K562 (cell line): ENCODE measurements around the gene ABCC5.

Experiments used
- ATF4 ChIP-seq: fragments of 450-650 bp; formaldehyde crosslinking; IDR thresholded peaks from 2 replicates; pipeline ENCODE4 v1.4.0; 2022; ENCODE audit warnings: mild to moderate bottlenecking, moderate library complexity
- CBFA2T2 ChIP-seq: fragments of 450-650 bp; conservative IDR thresholded peaks from 2 replicates; pipeline ENCODE4 v1.6.1; 2017; ENCODE audit warnings: mild to moderate bottlenecking
- EGR1 ChIP-seq: fragments of 450-650 bp; conservative IDR thresholded peaks from 2 replicates; pipeline ENCODE4 v1.6.1; 2017; ENCODE audit warnings: mild to moderate bottlenecking
- EP300 ChIP-seq: IDR thresholded peaks from 2 replicates; pipeline ENCODE4 v1.6.1; 2012; ENCODE audit warnings: low read length, improper control_type of control experiment
- MXI1 ChIP-seq: IDR thresholded peaks from 2 replicates; pipeline ENCODE4 v1.6.1; 2011; ENCODE audit warnings: low read depth, mild to moderate bottlenecking, improper control_type of control experiment, low read length
- PRDM10 ChIP-seq: fragments of 450-650 bp; IDR thresholded peaks from 2 replicates; pipeline ENCODE4 v1.6.1; 2018; ENCODE audit not compliant: partially characterized antibody
- RCOR1 ChIP-seq, 2 experiments: IDR thresholded peaks; 2 replicates each; pipeline ENCODE4 v1.6.1; 2012; ENCODE audit warnings: low read depth in 2 of 2, low read length in 2 of 2, borderline replicate concordance in 1 of 2, improper control_type of control experiment in 1 of 2
- SRSF7 ChIP-seq: fragments of 200-400 bp; formaldehyde crosslinking; optimal IDR thresholded peaks from 2 replicates; pipeline ENCODE3; 2017; ENCODE audit warnings: mild to moderate bottlenecking, low read depth, low read length
- YY1 ChIP-seq, 3 experiments: IDR thresholded peaks; 2 replicates each; pipeline ENCODE4 v1.6.1; 2011; ENCODE audit warnings: low read length in 2 of 3, mild to moderate bottlenecking in 2 of 3, moderate library complexity in 2 of 3, borderline replicate concordance in 1 of 3, control low read depth in 1 of 3, low read depth in 1 of 3; ENCODE audit not compliant: insufficient read depth in 3 of 3, insufficient replicate concordance in 2 of 3, control insufficient read depth in 1 of 3, insufficient read length in 1 of 3; ENCODE audit errors: extremely low read depth in 1 of 3
- ZNF274 ChIP-seq: IDR thresholded peaks from 2 replicates; pipeline ENCODE4 v1.6.1; 2011; ENCODE audit warnings: low read depth, mild to moderate bottlenecking, low read length, moderate library complexity, borderline replicate concordance
- ZNF311 ChIP-seq: fragments of 250-450 bp; sonication (Bioruptor Pico); IDR thresholded peaks from 2 replicates; pipeline ENCODE4 v1.4.0; 2020; ENCODE audit warnings: mild to moderate bottlenecking, moderate library complexity
- ZNF561 ChIP-seq: fragments of 450-650 bp; formaldehyde crosslinking; conservative IDR thresholded peaks from 2 replicates; pipeline ENCODE4 v1.4.0; 2020; ENCODE audit warnings: mild to moderate bottlenecking, moderate library complexity
- ZNF717 ChIP-seq: fragments of 250-450 bp; sonication (Bioruptor Pico); IDR thresholded peaks from 2 replicates; pipeline ENCODE4 v1.5.0; 2021
- ZNF778 ChIP-seq: fragments of 450-650 bp; formaldehyde crosslinking; IDR thresholded peaks from 2 replicates; pipeline ENCODE4 v1.4.0; 2020; ENCODE audit warnings: mild to moderate bottlenecking, moderate library complexity

GRCh38 chr3:183884097-183884426 is 133.6 kb downstream of the ABCC5 start:
- no peak for TF ChIP-seq EGR1
- no peak for TF ChIP-seq MXI1
- no peak for TF ChIP-seq ZNF311 (CRISPR knock-in tag)
- TF ChIP-seq ATF4 (CRISPR knock-in tag) = no peak
- TF ChIP-seq SRSF7 = no peak
- TF ChIP-seq RCOR1 (IDR thresholded peaks at IDR 0.05; ENCODE audit: borderline replicate concordance in 1 of 2, low read depth in 2 of 2, low read length in 2 of 2) = no peak
- no peak for TF ChIP-seq YY1 (IDR thresholded peaks at IDR 0.05; ENCODE audit: borderline replicate concordance in 1 of 3, control insufficient read depth in 1 of 3, extremely low read depth in 1 of 3, insufficient read depth in 3 of 3, insufficient read length in 1 of 3, insufficient replicate concordance in 2 of 3, low read depth in 1 of 3, low read length in 2 of 3)
- no peak for TF ChIP-seq ZNF274
- TF ChIP-seq PRDM10 = no peak
- TF ChIP-seq EP300 = no peak
- no peak for TF ChIP-seq ZNF561 (CRISPR knock-in tag)
- no peak for TF ChIP-seq ZNF778
- no peak for TF ChIP-seq CBFA2T2
- TF ChIP-seq ZNF717 (CRISPR knock-in tag) = no peak
